Fibroblast of the aortic adventitia (primary cell): Measurements from ENCODE around the gene C8G. TPM values are rescaled to one million over a fixed set of nuclear protein-coding genes. Genes with fewer than 3 reads are reported as not detected.

Experiments used
- DNase-seq: peaks from one replicate; pipeline ENCODE4 v3.0.0-alpha.2; 2010; ENCODE audit warnings: low read depth
- H3K4me3 ChIP-seq: 2 replicates; pipeline ENCODE4 v1.5.1; 2011; ENCODE audit warnings: low read depth, mild to moderate bottlenecking, control low read depth, low read length, moderate library complexity
- total RNA-seq: library from RNA; depleted of rRNA; stranded (reverse); fragments of >200 nt; gene quantifications from 2 replicates; pipeline ENCODE4 v1.2.3, GENCODE V29; 2012; ENCODE audit warnings: low replicate concordance
- TF ChIP-seq, protein P1 (sequence below): IDR thresholded peaks from 2 replicates; pipeline ENCODE4 v1.5.1; 2011; ENCODE audit warnings: mild to moderate bottlenecking, low read length, control low read depth, inconsistent platforms; ENCODE audit not compliant: insufficient read depth

C8G gene
- total RNA-seq, 1 donor = 0.36 TPM

DNA sequence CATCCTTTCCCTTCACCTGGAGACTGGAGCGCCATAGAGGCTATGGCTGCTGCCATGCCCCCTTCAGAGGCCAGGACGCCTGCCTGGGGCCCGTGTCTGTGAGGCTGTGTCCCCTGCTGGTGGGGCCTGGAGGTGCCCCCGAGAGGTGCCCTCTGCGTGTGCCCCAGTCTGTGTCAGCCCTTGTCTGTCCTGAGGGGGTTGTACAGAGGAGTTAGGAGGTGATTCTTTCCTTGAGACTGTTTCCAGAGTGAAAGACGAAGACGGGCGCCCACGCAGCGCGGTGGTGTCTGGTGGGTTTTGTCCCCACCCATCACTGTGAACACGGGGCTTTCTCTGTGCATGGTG lies 34.2 kb upstream of the C8G start:
- TF ChIP-seq, protein P1, sequence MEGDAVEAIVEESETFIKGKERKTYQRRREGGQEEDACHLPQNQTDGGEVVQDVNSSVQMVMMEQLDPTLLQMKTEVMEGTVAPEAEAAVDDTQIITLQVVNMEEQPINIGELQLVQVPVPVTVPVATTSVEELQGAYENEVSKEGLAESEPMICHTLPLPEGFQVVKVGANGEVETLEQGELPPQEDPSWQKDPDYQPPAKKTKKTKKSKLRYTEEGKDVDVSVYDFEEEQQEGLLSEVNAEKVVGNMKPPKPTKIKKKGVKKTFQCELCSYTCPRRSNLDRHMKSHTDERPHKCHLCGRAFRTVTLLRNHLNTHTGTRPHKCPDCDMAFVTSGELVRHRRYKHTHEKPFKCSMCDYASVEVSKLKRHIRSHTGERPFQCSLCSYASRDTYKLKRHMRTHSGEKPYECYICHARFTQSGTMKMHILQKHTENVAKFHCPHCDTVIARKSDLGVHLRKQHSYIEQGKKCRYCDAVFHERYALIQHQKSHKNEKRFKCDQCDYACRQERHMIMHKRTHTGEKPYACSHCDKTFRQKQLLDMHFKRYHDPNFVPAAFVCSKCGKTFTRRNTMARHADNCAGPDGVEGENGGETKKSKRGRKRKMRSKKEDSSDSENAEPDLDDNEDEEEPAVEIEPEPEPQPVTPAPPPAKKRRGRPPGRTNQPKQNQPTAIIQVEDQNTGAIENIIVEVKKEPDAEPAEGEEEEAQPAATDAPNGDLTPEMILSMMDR = no peak
- no peak for DNase-seq
- H3K4me3 ChIP-seq = no peak overlapping the region

DNA sequence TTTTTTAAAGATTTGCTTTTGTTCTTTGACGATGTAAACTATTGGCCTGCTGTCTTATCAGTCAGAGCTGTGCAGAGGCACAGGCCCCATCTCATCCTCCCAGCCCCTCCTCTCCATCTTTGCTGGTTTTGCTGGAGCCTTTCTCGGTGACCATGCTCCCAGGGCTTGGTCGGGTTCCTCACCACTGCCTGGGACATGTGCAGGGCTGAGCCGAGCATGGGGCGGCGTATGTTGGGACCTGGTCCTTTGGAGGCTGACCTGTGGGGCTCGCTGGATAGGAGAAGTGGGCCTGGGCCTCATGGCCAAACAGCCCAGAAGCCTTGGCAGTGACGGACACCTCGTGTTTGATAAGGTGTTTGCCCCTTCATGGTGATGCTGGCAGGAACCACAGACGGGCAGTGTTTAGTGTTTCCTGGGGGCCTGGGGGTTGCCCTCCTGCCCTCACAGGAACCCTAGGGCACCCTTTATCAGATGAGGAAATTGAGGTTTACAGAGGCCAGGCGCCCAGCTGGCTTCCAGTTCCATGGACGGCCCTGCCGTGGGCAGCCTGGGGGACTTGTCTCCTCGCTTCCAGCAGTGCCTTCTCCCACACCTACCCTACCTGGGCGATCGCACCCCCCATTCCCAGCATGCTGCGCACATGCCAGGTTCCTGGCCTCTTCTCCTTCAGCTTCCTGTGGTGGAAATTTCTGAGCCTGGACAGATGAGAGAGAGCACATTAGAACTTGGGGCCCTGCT lies 31.2 kb upstream of the C8G start:
- H3K4me3 ChIP-seq = no peak overlapping the region
- TF ChIP-seq, protein P1 = no peak
- DNase-seq = no peak

DNA sequence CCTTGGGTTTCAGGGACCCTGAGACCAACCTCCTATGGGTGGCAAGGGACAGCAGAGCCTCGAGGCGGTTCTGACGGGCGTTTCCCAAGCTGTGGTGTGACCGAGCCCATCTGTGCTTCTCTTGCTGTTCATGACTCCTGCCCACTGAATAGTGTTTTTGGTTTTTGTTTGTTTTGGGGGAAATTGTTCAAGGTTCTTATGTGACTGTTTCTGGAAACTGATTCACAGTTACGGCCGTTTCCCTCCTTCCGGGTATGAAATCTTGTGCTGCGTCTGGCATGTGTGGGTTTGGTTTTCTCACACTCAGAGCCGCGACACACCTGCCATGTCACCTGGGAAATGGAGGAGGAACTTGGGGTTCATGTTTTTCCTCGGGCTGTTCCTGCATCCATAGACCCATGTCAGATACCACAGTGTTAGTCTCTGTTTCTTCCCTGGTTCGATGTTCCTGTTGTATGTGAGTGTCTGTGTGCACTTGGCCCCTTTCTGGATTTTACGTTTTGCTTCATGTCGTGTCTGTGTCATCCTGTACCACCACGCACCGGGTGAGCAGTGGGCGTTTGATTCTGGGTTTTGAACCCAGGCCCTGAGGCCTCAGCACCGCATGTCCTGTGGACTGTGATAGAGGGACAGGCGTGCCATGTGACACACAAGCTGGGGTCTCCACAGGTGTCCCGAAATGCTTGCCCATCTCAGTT lies 29.3 kb upstream of the C8G start:
- no peak for DNase-seq

DNA sequence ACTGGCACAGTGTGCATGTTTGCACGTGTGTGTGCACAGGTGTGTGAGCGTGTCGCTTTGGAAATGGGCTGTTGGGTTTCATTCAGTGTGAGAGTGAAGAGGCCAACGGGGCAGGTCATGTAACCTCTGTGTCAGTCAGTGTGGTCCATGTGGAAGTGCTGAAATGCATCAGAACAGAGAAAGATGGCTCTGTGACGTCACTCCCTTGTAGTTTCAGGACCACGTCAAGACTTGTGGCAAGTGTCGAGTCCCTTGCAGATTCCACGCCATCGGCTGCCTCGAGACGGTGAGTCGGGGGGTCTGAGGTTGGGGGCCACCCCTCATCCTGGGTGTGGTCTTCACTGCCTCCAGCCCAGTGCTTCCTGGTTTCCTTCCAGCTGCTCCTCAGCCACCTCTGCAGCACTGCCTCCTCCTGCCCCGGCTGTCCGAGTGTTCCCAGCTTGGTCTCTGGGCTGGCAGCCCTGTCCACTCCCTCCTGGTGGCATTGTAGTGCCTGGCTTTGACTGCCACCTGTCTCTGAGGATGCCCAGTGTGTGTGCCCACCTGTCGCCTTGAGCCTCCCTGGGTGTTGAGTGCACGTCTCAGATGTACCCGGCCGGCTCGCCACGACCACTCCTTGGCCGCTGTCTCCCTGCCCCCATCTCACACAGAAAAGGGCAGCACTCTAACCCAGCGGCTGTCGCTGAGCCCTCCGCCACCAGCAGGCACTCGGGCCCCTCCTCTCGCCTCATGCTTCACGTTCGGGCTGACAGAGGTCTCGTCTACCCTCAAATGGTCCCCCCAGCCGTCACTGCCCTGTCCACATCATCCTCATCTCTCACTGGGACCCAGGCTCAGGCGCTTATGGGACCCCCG lies 28.5 kb upstream of the C8G start:
- TF ChIP-seq, protein P1 = no peak
- no peak for DNase-seq
- no peak overlapping the region for H3K4me3 ChIP-seq

More for the DNA sequence above, 29.3 kb upstream of the C8G start:
- TF ChIP-seq, protein P1 = no peak
- H3K4me3 ChIP-seq = no peak overlapping the region

DNA sequence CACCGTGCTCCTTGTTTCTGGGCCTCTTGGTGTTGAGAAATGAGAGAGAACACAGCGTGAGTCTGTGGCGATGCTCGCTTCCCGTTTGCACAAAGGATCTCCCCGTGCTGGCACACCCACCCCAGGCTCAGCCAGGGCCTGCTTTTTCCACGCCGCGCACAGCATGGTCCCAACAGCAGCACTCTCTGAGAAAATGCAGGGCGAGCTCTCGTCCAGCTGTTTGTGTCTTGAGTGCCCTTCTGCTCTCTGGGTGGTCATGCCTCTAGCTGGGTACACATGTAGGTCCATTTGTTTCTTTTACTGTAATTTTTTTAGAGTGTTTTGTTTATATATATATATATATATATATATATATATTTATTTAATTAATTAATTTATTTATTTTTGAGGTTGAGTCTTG lies 27.1 kb upstream of the C8G start:
- no peak for DNase-seq
- H3K4me3 ChIP-seq = no peak overlapping the region
- TF ChIP-seq, protein P1 = no peak

DNA sequence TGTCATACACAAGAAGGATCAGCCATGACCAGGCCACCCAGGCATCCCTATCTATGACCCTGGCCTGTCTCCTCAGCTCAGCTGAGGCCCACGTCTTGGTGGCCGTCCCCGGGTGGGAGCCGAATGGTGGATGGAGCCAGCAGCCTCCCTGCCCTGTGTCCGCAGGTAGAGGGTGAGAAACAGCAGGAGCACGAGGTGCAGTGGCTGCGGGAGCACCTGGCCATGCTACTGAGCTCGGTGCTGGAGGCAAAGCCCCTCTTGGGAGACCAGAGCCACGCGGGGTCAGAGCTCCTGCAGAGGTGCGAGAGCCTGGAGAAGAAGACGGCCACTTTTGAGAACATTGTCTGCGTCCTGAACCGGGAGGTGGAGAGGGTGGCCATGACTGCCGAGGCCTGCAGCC lies 25.0 kb upstream of the C8G start:
- TF ChIP-seq, protein P1 = no peak
- DNase-seq = no peak
- no peak overlapping the region for H3K4me3 ChIP-seq
